Measurements from ENCODE around the gene DYNLL1. TPM values are rescaled to one million over a fixed set of nuclear protein-coding genes. Genes with fewer than 3 reads are reported as not detected.
"Not testable (repeated sequence)": the region's sequence is repeated elsewhere in the genome, so short reads cannot be mapped to it uniquely, and the experiment has no call there.

Gene DYNLL1
- 318 TPM for total RNA-seq

- H3K27ac ChIP-seq, result peak within 1 kb of the TSS; percentile 97
- peak in 1 of 2 donors; percentile 96 for DNase-seq (ENCODE audit: extremely low spot score in 2 of 2)
These were observed at the start of gene DYNLL1 for GRCh38 chr12:120495731-120496412. DYNLL1 (plus strand) TSS chr12:120496113; CDS start chr12:120496422, 309 bp downstream.

GRCh38 chr12:120446844-120447178 lies 49.1 kb upstream of the DYNLL1 start:
- intact Hi-C loops (cut with DNase I), result not testable (repeated sequence)

More at GRCh38 chr12:120495731-120496412, at the start of gene DYNLL1:
- intact Hi-C loops (cut with DNase I), result no loop called here
- Histone ChIP-seq H3K36me3 (peaks cover 0 to 21% of the 10 kb centered on the region in 2 donors), H3K27me3 (no peaks in the 10 kb centered on the region), H3K4me3 (peak within 1 kb of the TSS; percentile 98 to 99), H3K4me1 (peaks cover 25% of the 10 kb centered on the region), H3K9me3 (no peaks in the 10 kb centered on the region)
- TF ChIP-seq CTCF (IDR thresholded peaks at IDR 0.05) (no peak), POLR2AphosphoS5 (IDR thresholded peaks at IDR 0.05; ENCODE audit: insufficient read depth in 1 of 2, low read depth in 1 of 2) (peak; percentile 35 to 96), POLR2A (IDR thresholded peaks at IDR 0.05) (peak in 1 of 2 donors; percentile 92)

GRCh38 chr12:120447992-120448391 lies 47.9 kb upstream of the DYNLL1 start:
- Histone ChIP-seq H3K4me3 (no peak overlapping the region), H3K36me3 (peaks cover 0 to 16% of the 10 kb centered on the region in 2 donors), H3K4me1 (peaks cover 38% of the 10 kb centered on the region), H3K27me3 (no peaks in the 10 kb centered on the region), H3K9me3 (no peaks in the 10 kb centered on the region), H3K27ac (no peak overlapping the region)
- TF ChIP-seq CTCF (IDR thresholded peaks at IDR 0.05) (no peak), POLR2AphosphoS5 (IDR thresholded peaks at IDR 0.05; ENCODE audit: insufficient read depth in 1 of 2, low read depth in 1 of 2) (no peak), POLR2A (IDR thresholded peaks at IDR 0.05) (no peak)
- intact Hi-C loops (cut with DNase I), result no loop called here
- no peak for DNase-seq (ENCODE audit: extremely low spot score in 2 of 2)

More at GRCh38 chr12:120446844-120447178, 49.1 kb upstream of the DYNLL1 start:
- peak overlapping the region; percentile 81 for H3K27ac ChIP-seq
- DNase-seq (ENCODE audit: extremely low spot score in 2 of 2); H3K27me3 ChIP-seq; H3K9me3 ChIP-seq: not testable (repeated sequence)
- peaks cover 0 to 19% of the 10 kb centered on the region in 2 donors for H3K36me3 ChIP-seq
- H3K4me3 ChIP-seq, result peak overlapping the region; percentile 70 to 97
- peaks cover 38% of the 10 kb centered on the region for H3K4me1 ChIP-seq

- H3K36me3 ChIP-seq, result peaks cover 0 to 25% of the 10 kb centered on the region in 2 donors
- intact Hi-C loops (cut with DNase I), result not testable (repeated sequence)
These were observed 43.4 kb upstream of the DYNLL1 start for GRCh38 chr12:120452524-120452923.

GRCh38 chr12:120453060-120453750 lies 42.7 kb upstream of the DYNLL1 start:
- intact Hi-C loops (cut with DNase I), result no loop called here

More at GRCh38 chr12:120452524-120452923, 43.4 kb upstream of the DYNLL1 start:
- H3K9me3 ChIP-seq; H3K27ac ChIP-seq; H3K4me3 ChIP-seq; H3K27me3 ChIP-seq; DNase-seq (ENCODE audit: extremely low spot score in 2 of 2): not testable (repeated sequence)
- peaks cover 21% of the 10 kb centered on the region for H3K4me1 ChIP-seq

More at GRCh38 chr12:120453060-120453750, 42.7 kb upstream of the DYNLL1 start:
- H3K27me3 ChIP-seq, result no peaks in the 10 kb centered on the region
- no peak overlapping the region for H3K27ac ChIP-seq
- no peak overlapping the region for H3K4me3 ChIP-seq
- TF ChIP-seq POLR2AphosphoS5 (IDR thresholded peaks at IDR 0.05; ENCODE audit: insufficient read depth in 1 of 2, low read depth in 1 of 2) (no peak), CTCF (IDR thresholded peaks at IDR 0.05) (no peak), POLR2A (IDR thresholded peaks at IDR 0.05) (no peak)
- H3K36me3 ChIP-seq, result peaks cover 0 to 31% of the 10 kb centered on the region in 2 donors
- peaks cover 15% of the 10 kb centered on the region for H3K4me1 ChIP-seq
- no peaks in the 10 kb centered on the region for H3K9me3 ChIP-seq
- no peak for DNase-seq (ENCODE audit: extremely low spot score in 2 of 2)

All from vagina (tissue), 2 donors.